Astrocyte of the spinal cord (primary cell): ENCODE data around the gene TENT5A.

Source experiments
- DNase-seq: peaks from one replicate; pipeline ENCODE4 v3.0.0; 2011; ENCODE audit warnings: low read depth, low spot score
- H3K4me3 ChIP-seq: 2 replicates; pipeline ENCODE4 v1.5.1; 2011; ENCODE audit warnings: low read depth, mild to moderate bottlenecking, low read length, moderate library complexity
- CTCF ChIP-seq: IDR thresholded peaks from 2 replicates; pipeline ENCODE4 v1.5.1; 2012; ENCODE audit warnings: low read depth, mild to moderate bottlenecking, low read length, inconsistent platforms
- in situ Hi-C: cut with HindIII; loops from 2 replicates; pipeline ENCODE4 v1.10.0; 2017; ENCODE audit warnings: low sequenced_read_pairs

The TENT5A gene

GRCh38 chr6:81762606-81763005, 10.1 kb upstream of the TENT5A start:
- no peak for TF ChIP-seq CTCF
- in situ Hi-C loops, result no loop called here
- no peak for DNase-seq
- no peak overlapping the region for H3K4me3 ChIP-seq

- TF ChIP-seq CTCF, result no peak
- H3K4me3 ChIP-seq, result no peak overlapping the region
- in situ Hi-C loops, result no loop called here
- peak; percentile 51 for DNase-seq
These were observed 9.7 kb upstream of the TENT5A start for GRCh38 chr6:81762132-81762531.

- TF ChIP-seq CTCF, result no peak
- in situ Hi-C loops, result no loop called here
- no peak overlapping the region for H3K4me3 ChIP-seq
- DNase-seq, result peak; percentile 55
These were observed 8.7 kb upstream of the TENT5A start for GRCh38 chr6:81761197-81761596.

- TF ChIP-seq CTCF, result no peak
- in situ Hi-C loops, result no loop called here
- DNase-seq, result peak; percentile 32
- H3K4me3 ChIP-seq, result no peak overlapping the region
These were observed 7.3 kb upstream of the TENT5A start for GRCh38 chr6:81759782-81760181.

- TF ChIP-seq CTCF, result no peak
- DNase-seq, result no peak
- no peak overlapping the region for H3K4me3 ChIP-seq
- in situ Hi-C loops, result no loop called here
These were observed 5.7 kb upstream of the TENT5A start for GRCh38 chr6:81758221-81758620.

GRCh38 chr6:81756690-81757089, 4.2 kb upstream of the TENT5A start:
- H3K4me3 ChIP-seq, result no peak overlapping the region
- no peak for TF ChIP-seq CTCF
- in situ Hi-C loops, result no loop called here
- DNase-seq, result no peak

GRCh38 chr6:81755551-81755950, 3.1 kb upstream of the TENT5A start:
- H3K4me3 ChIP-seq, result no peak overlapping the region
- in situ Hi-C loops, result no loop called here

More at GRCh38 chr6:81755551-81755950, 3.1 kb upstream of the TENT5A start:
- TF ChIP-seq CTCF, result no peak
- DNase-seq, result no peak
